Activated naive CD8-positive, alpha-beta T cell treated with anti-CD3 and anti-CD28 coated beads for 36 hours (primary cell): ENCODE measurements around the gene PCDHB10. TPM values are rescaled to one million over a fixed set of nuclear protein-coding genes. Genes with fewer than 3 reads are reported as not detected.
"Not testable (repeated sequence)": the region's sequence is repeated elsewhere in the genome, so short reads cannot be mapped to it uniquely, and the experiment has no call there.

Experiments used
- DNase-seq: peaks from one replicate; pipeline ENCODE4 v3.0.0; 2021
- H3K27ac Mint-ChIP-seq: one replicate; pipeline ENCODE4 v1.8.0; 2022; ENCODE audit warnings: mild to moderate bottlenecking, moderate library complexity, mixed read lengths
- H3K27me3 Mint-ChIP-seq: one replicate; pipeline ENCODE4 v1.8.0; 2022; ENCODE audit warnings: mild to moderate bottlenecking, mixed read lengths
- H3K36me3 Mint-ChIP-seq: one replicate; pipeline ENCODE4 v1.8.0; 2021; ENCODE audit warnings: mild to moderate bottlenecking, mixed read lengths
- H3K4me1 Mint-ChIP-seq: one replicate; pipeline ENCODE4 v1.8.0; 2021; ENCODE audit warnings: mixed read lengths
- H3K4me3 Mint-ChIP-seq: one replicate; pipeline ENCODE4 v1.8.0; 2022; ENCODE audit warnings: mild to moderate bottlenecking, moderate library complexity, mixed read lengths
- H3K9me3 Mint-ChIP-seq: one replicate; pipeline ENCODE4 v1.8.0; 2022; ENCODE audit warnings: mixed read lengths
- total RNA-seq, 2 experiments: library from RNA; stranded (reverse); gene quantifications; one replicate each; pipeline ENCODE4 v1.2.3, GENCODE V29; 2021

PCDHB10 gene
- total RNA-seq, result not detected

DNA sequence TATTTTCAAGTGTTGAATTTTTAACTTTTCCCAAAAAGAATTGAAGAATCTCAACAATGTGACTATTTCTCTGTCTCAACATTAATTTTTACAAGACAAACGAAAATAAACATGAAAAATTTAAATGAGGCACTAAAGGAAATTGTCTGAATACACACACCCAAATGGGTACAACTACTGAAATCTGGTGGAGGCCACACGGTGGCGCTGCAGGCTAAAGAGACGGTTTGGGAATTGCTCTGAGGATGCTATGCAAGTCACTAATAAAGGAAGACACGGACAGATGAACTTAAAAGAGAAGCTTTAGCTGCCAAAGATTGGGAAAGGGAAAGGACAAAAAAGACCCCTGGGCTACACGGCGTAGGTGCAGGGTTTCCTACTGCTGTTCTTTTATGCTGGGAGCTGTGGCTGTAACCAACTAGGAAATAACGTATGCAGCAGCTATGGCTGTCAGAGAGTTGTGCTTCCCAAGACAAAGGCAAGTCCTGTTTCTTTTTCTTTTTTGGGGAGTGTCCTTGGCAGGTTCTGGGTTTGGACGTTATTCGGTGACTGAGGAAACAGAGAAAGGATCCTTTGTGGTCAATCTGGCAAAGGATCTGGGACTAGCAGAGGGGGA is at the start of gene PCDHB10:
PCDHB10 (plus strand) TSS at position 244 of the 616 bp plus-strand sequence; CDS start at position 444, 200 bp downstream.
- no peak for DNase-seq
- Mint-ChIP-seq H3K9me3 (peaks cover 37% of the 10 kb centered on the region), H3K36me3 (peaks cover 20% of the 10 kb centered on the region), H3K27me3 (peaks cover 70% of the 10 kb centered on the region), H3K4me3 (no peak within 1 kb of the TSS), H3K4me1 (no peaks in the 10 kb centered on the region), H3K27ac (no peak within 1 kb of the TSS)

DNA sequence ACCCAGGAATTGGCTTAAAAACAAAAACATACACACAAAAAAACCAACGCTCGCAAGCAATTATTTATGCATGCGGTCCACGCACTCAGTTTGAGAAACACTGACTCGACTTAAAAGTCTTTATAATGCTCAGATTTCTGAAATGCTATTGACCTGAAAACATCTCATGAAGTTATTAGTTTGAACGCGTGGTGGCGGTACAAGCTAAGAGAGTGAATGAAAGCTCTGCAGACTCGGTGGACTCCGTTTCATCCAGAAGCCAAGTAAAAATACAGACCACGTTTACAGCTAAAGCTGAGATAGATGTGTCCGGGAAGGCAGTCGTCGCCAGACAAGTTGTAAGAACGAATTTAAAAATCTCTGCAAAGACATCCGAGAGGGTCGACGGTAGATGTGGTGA is 42.3 kb upstream of the PCDHB10 start, which contains the start of gene PCDHB6:
PCDHB6 (plus strand) TSS at position 246 of the 400 bp plus-strand sequence. CDS start 201 bp downstream, outside the sequence.
- Mint-ChIP-seq H3K27ac (no peak within 1 kb of the TSS), H3K4me1 (no peaks in the 10 kb centered on the region), H3K9me3 (peaks cover 27% of the 10 kb centered on the region), H3K27me3 (peaks cover 69% of the 10 kb centered on the region), H3K36me3 (peaks cover 11% of the 10 kb centered on the region), H3K4me3 (no peak within 1 kb of the TSS)
- DNase-seq, result no peak

DNA sequence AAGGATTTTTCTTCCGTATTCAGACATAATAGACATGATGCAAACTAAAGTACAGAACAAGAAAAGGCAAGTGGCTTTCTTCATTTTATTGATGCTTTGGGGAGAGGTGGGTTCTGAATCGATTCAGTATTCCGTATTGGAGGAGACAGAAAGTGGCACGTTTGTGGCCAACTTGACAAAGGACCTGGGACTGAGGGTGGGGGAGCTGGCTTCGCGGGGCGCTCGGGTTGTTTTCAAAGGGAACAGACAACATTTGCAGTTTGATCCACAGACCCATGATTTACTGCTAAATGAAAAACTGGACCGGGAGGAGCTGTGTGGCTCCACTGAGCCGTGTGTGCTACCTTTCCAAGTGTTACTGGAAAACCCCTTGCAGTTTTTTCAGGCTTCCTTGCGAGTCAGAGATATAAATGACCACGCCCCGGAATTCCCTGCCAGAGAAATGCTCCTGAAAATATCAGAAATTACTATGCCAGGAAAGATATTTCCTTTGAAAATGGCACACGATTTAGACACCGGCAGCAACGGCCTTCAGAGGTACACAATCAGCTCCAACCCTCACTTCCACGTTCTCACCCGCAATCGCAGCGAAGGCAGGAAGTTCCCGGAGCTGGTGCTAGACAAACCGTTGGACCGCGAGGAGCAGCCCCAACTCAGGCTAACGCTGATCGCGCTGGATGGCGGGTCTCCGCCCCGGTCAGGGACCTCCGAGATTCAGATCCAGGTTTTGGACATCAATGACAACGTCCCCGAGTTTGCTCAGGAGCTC is 41.7 kb upstream of the PCDHB10 start:
- Mint-ChIP-seq H3K27ac (no peak overlapping the region), H3K9me3 (peaks cover 27% of the 10 kb centered on the region), H3K27me3 (peaks cover 68% of the 10 kb centered on the region), H3K36me3 (peaks cover 11% of the 10 kb centered on the region), H3K4me1 (no peaks in the 10 kb centered on the region), H3K4me3 (no peak overlapping the region)
- no peak for DNase-seq

DNA sequence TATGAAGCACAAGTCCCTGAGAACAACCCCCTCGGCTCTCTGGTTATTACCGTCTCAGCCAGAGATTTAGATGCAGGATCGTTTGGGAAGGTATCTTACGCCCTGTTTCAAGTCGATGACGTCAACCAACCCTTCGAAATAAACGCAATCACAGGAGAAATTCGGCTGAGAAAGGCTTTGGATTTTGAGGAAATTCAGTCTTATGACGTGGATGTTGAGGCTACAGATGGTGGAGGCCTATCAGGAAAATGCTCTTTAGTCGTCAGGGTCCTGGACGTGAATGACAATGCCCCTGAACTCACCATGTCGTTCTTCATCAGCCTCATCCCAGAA is 41.2 kb upstream of the PCDHB10 start:
- Mint-ChIP-seq H3K27ac (no peak overlapping the region), H3K4me3 (no peak overlapping the region), H3K4me1 (no peaks in the 10 kb centered on the region), H3K36me3 (peaks cover 11% of the 10 kb centered on the region), H3K27me3 (peaks cover 72% of the 10 kb centered on the region), H3K9me3 (peaks cover 28% of the 10 kb centered on the region)
- DNase-seq, result no peak

- not testable (repeated sequence) for H3K4me3 Mint-ChIP-seq
Measured at GRCh38 chr5:141151632-141152031, 40.5 kb upstream of the PCDHB10 start.

GRCh38 chr5:141152096-141152495 is 40.1 kb upstream of the PCDHB10 start:
- not testable (repeated sequence) for DNase-seq, H3K4me1 Mint-ChIP-seq, H3K4me3 Mint-ChIP-seq, H3K27ac Mint-ChIP-seq
- Mint-ChIP-seq H3K36me3 (peaks cover 18% of the 10 kb centered on the region), H3K27me3 (peaks cover 76% of the 10 kb centered on the region), H3K9me3 (peaks cover 34% of the 10 kb centered on the region)

More at GRCh38 chr5:141151632-141152031, 40.5 kb upstream of the PCDHB10 start:
- H3K4me1 Mint-ChIP-seq, H3K27ac Mint-ChIP-seq, DNase-seq: not testable (repeated sequence)
- peaks cover 30% of the 10 kb centered on the region for H3K9me3 Mint-ChIP-seq
- peaks cover 72% of the 10 kb centered on the region for H3K27me3 Mint-ChIP-seq
- peaks cover 14% of the 10 kb centered on the region for H3K36me3 Mint-ChIP-seq

- H3K4me1 Mint-ChIP-seq, result no peaks in the 10 kb centered on the region
- peaks cover 60% of the 10 kb centered on the region for H3K27me3 Mint-ChIP-seq
- H3K27ac Mint-ChIP-seq, result no peak overlapping the region
- H3K9me3 Mint-ChIP-seq, result peaks cover 31% of the 10 kb centered on the region
- H3K36me3 Mint-ChIP-seq, result peaks cover 18% of the 10 kb centered on the region
- DNase-seq, result no peak
- no peak overlapping the region for H3K4me3 Mint-ChIP-seq
Measured at GRCh38 chr5:141155540-141156374, 36.4 kb upstream of the PCDHB10 start.

DNA sequence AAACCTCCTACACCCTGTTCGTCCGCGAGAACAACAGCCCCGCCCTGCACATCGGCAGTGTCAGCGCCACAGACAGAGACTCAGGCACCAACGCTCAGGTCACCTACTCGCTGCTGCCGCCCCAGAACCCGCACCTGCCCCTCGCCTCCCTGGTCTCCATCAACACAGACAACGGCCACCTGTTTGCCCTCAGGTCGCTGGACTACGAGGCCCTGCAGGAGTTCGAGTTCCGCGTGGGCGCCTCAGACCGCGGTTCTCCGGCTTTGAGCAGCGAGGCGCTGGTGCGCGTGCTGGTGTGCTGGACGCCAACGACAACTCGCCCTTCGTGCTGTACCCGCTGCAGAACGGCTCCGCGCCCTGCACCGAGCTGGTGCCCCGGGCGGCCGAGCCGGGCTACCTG is 34.8 kb upstream of the PCDHB10 start:
- not testable (repeated sequence) for H3K4me1 Mint-ChIP-seq, H3K27ac Mint-ChIP-seq, DNase-seq, H3K4me3 Mint-ChIP-seq
- Mint-ChIP-seq H3K36me3 (peaks cover 12% of the 10 kb centered on the region), H3K9me3 (peaks cover 21% of the 10 kb centered on the region), H3K27me3 (peaks cover 53% of the 10 kb centered on the region)

DNA sequence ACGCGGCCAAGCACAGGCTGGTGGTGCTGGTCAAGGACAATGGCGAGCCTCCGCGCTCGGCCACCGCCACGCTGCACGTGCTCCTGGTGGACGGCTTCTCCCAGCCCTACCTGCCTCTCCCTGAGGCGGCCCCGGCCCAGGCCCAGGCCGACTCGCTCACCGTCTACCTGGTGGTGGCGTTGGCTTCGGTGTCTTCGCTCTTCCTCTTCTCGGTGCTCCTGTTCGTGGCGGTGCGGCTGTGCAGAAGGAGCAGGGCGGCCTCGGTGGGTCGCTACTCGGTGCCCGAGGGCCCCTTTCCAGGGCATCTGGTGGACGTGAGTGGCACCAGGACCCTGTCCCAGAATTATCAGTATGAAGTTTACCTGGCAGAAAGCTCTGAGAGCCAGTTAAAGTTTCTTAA is 34.3 kb upstream of the PCDHB10 start:
- not testable (repeated sequence) for H3K36me3 Mint-ChIP-seq, H3K4me3 Mint-ChIP-seq, DNase-seq, H3K27ac Mint-ChIP-seq, H3K4me1 Mint-ChIP-seq
- peaks cover 48% of the 10 kb centered on the region for H3K27me3 Mint-ChIP-seq
- H3K9me3 Mint-ChIP-seq, result peaks cover 22% of the 10 kb centered on the region

- Mint-ChIP-seq H3K4me1 (peaks cover 2% of the 10 kb centered on the region), H3K27ac (no peak within 1 kb of the TSS), H3K9me3 (peaks cover 12% of the 10 kb centered on the region), H3K4me3 (no peak within 1 kb of the TSS), H3K27me3 (peaks cover 37% of the 10 kb centered on the region), H3K36me3 (peaks cover 8% of the 10 kb centered on the region)
- no peak for DNase-seq
Measured at GRCh38 chr5:141172381-141173204, 19.6 kb upstream of the PCDHB10 start, which contains the start of gene PCDHB7. Gene PCDHB7, plus strand, starts transcription at chr5:141172644. Its CDS starts 192 bp downstream, at chr5:141172836.

GRCh38 chr5:141174291-141175104 is 17.7 kb upstream of the PCDHB10 start:
- not testable (repeated sequence) for H3K4me1 Mint-ChIP-seq, H3K4me3 Mint-ChIP-seq, H3K27ac Mint-ChIP-seq, H3K36me3 Mint-ChIP-seq, DNase-seq
- H3K27me3 Mint-ChIP-seq, result peaks cover 23% of the 10 kb centered on the region
- H3K9me3 Mint-ChIP-seq, result peaks cover 12% of the 10 kb centered on the region

- Mint-ChIP-seq H3K4me1 (peaks cover 2% of the 10 kb centered on the region), H3K27me3 (peaks cover 27% of the 10 kb centered on the region), H3K4me3 (no peak overlapping the region)
Measured at GRCh38 chr5:141175933-141176332, 16.2 kb upstream of the PCDHB10 start.

DNA sequence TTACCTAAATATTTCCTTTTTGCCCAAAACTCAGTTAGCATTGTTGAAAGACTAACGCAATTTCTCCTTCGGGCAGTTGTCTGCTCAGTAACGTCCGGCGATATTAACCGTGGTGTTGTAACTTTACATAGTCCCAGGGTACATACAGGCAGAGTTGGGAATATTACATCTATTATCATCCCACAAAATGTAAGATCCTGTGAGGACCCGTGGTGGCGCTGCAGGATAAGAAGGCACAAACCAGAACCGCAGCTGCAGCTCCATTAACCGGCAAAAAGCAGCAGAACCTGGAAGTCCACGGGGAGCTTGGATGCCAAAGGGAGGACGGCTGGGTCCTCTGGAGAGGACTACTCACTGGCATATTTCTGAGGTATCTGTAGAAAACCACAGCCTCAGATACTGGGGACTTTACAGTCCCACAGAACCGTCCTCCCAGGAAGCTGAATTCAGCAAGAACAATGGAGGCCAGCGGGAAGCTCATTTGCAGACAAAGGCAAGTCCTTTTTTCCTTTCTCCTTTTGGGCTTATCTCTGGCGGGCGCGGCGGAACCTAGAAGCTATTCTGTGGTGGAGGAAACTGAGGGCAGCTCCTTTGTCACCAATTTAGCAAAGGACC is 14.5 kb upstream of the PCDHB10 start, which contains the start of gene PCDHB8:
PCDHB8 (plus strand) TSS at position 214 of the 615 bp plus-strand sequence; CDS start at position 459, 245 bp downstream.
- H3K36me3 Mint-ChIP-seq, result peaks cover 13% of the 10 kb centered on the region
- H3K27ac Mint-ChIP-seq, H3K4me1 Mint-ChIP-seq, H3K4me3 Mint-ChIP-seq, DNase-seq: not testable (repeated sequence)
- H3K27me3 Mint-ChIP-seq, result peaks cover 36% of the 10 kb centered on the region
- H3K9me3 Mint-ChIP-seq, result peaks cover 24% of the 10 kb centered on the region

More at GRCh38 chr5:141175933-141176332, 16.2 kb upstream of the PCDHB10 start:
- no peak overlapping the region for H3K27ac Mint-ChIP-seq
- no peak for DNase-seq
- peaks cover 16% of the 10 kb centered on the region for H3K9me3 Mint-ChIP-seq
- peaks cover 8% of the 10 kb centered on the region for H3K36me3 Mint-ChIP-seq
